ENCODE measurements around the gene RAD51AP1.

- TF ChIP-seq, protein P1, sequence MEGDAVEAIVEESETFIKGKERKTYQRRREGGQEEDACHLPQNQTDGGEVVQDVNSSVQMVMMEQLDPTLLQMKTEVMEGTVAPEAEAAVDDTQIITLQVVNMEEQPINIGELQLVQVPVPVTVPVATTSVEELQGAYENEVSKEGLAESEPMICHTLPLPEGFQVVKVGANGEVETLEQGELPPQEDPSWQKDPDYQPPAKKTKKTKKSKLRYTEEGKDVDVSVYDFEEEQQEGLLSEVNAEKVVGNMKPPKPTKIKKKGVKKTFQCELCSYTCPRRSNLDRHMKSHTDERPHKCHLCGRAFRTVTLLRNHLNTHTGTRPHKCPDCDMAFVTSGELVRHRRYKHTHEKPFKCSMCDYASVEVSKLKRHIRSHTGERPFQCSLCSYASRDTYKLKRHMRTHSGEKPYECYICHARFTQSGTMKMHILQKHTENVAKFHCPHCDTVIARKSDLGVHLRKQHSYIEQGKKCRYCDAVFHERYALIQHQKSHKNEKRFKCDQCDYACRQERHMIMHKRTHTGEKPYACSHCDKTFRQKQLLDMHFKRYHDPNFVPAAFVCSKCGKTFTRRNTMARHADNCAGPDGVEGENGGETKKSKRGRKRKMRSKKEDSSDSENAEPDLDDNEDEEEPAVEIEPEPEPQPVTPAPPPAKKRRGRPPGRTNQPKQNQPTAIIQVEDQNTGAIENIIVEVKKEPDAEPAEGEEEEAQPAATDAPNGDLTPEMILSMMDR (IDR thresholded peaks at IDR 0.05; ENCODE audit: poor library complexity, severe bottlenecking): no peak
- TF ChIP-seq POLR2AphosphoS5 (IDR thresholded peaks at IDR 0.05): no peak
- no peak for TF ChIP-seq TAF1 (IDR thresholded peaks at IDR 0.05; ENCODE audit: low read depth)
- TF ChIP-seq SMC3 (conservative IDR thresholded peaks at IDR 0.05; ENCODE audit: poor library complexity): no peak
- no peak for TF ChIP-seq EP300 (conservative IDR thresholded peaks at IDR 0.05; ENCODE audit: poor library complexity, severe bottlenecking)
These were observed 31.8 kb upstream of the RAD51AP1 start for GRCh38 chr12:4506870-4507269.

Data from neural cell (in vitro differentiated cells).